HCT116 (cell line): Measurements from ENCODE around the gene MCF2L2.

Experiments used
- CEBPB ChIP-seq: IDR thresholded peaks from 2 replicates; pipeline ENCODE4 v1.6.1; 2012; ENCODE audit warnings: low read depth
- EZH2 ChIP-seq: fragments of 200-600 bp; sonication (generic); IDR thresholded peaks from 2 replicates; pipeline ENCODE4 v1.6.1; 2017; ENCODE audit warnings: antibody characterized with exemption, mixed run types
- EZH2phosphoT487 ChIP-seq: fragments of 200-600 bp; IDR thresholded peaks from 2 replicates; pipeline ENCODE4 v1.6.1; 2018; ENCODE audit warnings: antibody characterized with exemption, borderline replicate concordance
- POLR2A ChIP-seq: IDR thresholded peaks from 2 replicates; pipeline ENCODE4 v1.7.0; 2011; ENCODE audit warnings: borderline replicate concordance; ENCODE audit not compliant: insufficient read depth, insufficient read length; ENCODE audit errors: extremely low read depth
- RAD21 ChIP-seq: IDR thresholded peaks from 2 replicates; pipeline ENCODE4 v1.6.1; 2012; ENCODE audit warnings: low read depth, mild to moderate bottlenecking
- SIN3A ChIP-seq: IDR thresholded peaks from 2 replicates; pipeline ENCODE4 v1.6.1; 2012; ENCODE audit warnings: low read depth
- YY1 ChIP-seq: IDR thresholded peaks from 2 replicates; pipeline ENCODE4 v1.6.1; 2011; ENCODE audit warnings: low read length, low read depth, moderate library complexity, mild to moderate bottlenecking; ENCODE audit not compliant: insufficient replicate concordance; ENCODE audit errors: extremely low read depth
- ZFX ChIP-seq: fragments of 450-650 bp; IDR thresholded peaks from 2 replicates; pipeline ENCODE4 v1.6.1; 2017
- TF ChIP-seq, protein P1 (sequence below), 3 experiments: fragments of 200-600 bp in 1 of 3; sonication (generic) in 1 of 3; IDR thresholded peaks in 2 of 3; conservative IDR thresholded peaks in 1 of 3; 2 replicates each; pipeline ENCODE4 v1.5.1; 2012 to 2017; ENCODE audit warnings: low read depth in 2 of 3, low read length in 2 of 3, antibody characterized with exemption in 1 of 3, borderline replicate concordance in 1 of 3, control low read depth in 1 of 3, mild to moderate bottlenecking in 1 of 3, mixed read lengths in 1 of 3, mixed run types in 1 of 3, moderate library complexity in 1 of 3; ENCODE audit not compliant: insufficient read depth in 1 of 3
- TF ChIP-seq, protein P2 (sequence below): IDR thresholded peaks from 2 replicates; pipeline ENCODE4 v1.6.1; 2012; ENCODE audit warnings: low read depth
- TF ChIP-seq, protein P3 (sequence below): IDR thresholded peaks from 2 replicates; pipeline ENCODE4 v1.6.1; 2012

DNA sequence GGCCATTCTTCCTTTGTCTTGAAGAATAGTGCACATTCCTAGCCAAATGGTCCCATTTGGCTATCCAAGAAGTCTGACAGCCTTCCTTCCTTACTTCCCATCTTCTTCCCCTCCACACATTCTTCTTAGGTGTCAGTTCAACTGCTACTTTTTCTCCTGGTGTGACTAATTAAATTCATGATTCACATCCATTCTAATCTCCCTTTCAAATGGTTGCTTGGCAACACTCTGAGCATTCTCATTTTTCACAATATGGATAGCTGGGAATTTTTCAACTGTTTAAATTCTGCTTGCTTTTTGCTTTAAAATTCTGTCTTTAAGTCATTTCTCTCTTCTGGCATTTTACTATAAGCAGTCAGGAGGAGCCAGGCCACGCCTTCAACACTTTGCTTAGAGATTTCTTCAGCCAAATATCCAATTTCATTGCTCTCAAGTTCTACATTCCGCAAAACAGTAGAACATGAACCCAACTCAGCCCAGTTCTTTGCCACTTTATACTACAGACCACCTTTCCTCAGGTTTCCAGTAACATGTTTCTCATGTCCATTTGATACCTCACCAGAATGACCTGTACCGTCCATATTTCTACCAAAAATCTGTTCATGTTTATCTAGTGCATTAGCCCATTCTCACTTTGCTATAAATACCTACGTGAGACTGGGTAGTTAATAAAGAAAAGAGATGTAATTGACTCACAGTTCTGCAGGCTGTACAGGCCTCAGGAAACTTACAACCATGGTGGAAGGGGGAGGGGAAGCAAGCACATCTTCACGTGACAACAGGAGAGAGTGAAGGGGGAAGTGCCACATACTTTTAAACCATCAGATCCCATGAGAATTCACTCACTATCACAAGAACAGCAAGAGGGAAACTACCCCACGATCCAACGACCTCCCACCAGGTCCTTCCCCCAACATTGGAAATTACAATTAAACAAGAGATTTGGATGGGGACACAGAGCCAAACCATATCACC is 31.9 kb upstream of the MCF2L2 start:
- TF ChIP-seq EZH2: no peak
- TF ChIP-seq, protein P1, sequence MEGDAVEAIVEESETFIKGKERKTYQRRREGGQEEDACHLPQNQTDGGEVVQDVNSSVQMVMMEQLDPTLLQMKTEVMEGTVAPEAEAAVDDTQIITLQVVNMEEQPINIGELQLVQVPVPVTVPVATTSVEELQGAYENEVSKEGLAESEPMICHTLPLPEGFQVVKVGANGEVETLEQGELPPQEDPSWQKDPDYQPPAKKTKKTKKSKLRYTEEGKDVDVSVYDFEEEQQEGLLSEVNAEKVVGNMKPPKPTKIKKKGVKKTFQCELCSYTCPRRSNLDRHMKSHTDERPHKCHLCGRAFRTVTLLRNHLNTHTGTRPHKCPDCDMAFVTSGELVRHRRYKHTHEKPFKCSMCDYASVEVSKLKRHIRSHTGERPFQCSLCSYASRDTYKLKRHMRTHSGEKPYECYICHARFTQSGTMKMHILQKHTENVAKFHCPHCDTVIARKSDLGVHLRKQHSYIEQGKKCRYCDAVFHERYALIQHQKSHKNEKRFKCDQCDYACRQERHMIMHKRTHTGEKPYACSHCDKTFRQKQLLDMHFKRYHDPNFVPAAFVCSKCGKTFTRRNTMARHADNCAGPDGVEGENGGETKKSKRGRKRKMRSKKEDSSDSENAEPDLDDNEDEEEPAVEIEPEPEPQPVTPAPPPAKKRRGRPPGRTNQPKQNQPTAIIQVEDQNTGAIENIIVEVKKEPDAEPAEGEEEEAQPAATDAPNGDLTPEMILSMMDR (IDR thresholded peaks at IDR 0.05 in 2 of 3, conservative IDR thresholded peaks at IDR 0.05 in 1 of 3; ENCODE audit: borderline replicate concordance in 1 of 3, insufficient read depth in 1 of 3, low read depth in 2 of 3, low read length in 2 of 3): no peak
- TF ChIP-seq YY1: no peak
- TF ChIP-seq EZH2phosphoT487: no peak
- no peak for TF ChIP-seq POLR2A
- no peak for TF ChIP-seq ZFX
- TF ChIP-seq, protein P2, sequence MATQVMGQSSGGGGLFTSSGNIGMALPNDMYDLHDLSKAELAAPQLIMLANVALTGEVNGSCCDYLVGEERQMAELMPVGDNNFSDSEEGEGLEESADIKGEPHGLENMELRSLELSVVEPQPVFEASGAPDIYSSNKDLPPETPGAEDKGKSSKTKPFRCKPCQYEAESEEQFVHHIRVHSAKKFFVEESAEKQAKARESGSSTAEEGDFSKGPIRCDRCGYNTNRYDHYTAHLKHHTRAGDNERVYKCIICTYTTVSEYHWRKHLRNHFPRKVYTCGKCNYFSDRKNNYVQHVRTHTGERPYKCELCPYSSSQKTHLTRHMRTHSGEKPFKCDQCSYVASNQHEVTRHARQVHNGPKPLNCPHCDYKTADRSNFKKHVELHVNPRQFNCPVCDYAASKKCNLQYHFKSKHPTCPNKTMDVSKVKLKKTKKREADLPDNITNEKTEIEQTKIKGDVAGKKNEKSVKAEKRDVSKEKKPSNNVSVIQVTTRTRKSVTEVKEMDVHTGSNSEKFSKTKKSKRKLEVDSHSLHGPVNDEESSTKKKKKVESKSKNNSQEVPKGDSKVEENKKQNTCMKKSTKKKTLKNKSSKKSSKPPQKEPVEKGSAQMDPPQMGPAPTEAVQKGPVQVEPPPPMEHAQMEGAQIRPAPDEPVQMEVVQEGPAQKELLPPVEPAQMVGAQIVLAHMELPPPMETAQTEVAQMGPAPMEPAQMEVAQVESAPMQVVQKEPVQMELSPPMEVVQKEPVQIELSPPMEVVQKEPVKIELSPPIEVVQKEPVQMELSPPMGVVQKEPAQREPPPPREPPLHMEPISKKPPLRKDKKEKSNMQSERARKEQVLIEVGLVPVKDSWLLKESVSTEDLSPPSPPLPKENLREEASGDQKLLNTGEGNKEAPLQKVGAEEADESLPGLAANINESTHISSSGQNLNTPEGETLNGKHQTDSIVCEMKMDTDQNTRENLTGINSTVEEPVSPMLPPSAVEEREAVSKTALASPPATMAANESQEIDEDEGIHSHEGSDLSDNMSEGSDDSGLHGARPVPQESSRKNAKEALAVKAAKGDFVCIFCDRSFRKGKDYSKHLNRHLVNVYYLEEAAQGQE: no peak
- TF ChIP-seq, protein P3, sequence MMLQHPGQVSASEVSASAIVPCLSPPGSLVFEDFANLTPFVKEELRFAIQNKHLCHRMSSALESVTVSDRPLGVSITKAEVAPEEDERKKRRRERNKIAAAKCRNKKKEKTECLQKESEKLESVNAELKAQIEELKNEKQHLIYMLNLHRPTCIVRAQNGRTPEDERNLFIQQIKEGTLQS: no peak
- no peak for TF ChIP-seq SIN3A
- TF ChIP-seq RAD21: no peak
- no peak for TF ChIP-seq CEBPB
